SIG-M5 (cell line): ENCODE data around the gene KY.

ENCODE experiments used
- DNase-seq: peaks from one replicate; lab custom pipeline; 2025; lab: John Stamatoyannopoulos, UW

Gene KY

DNA sequence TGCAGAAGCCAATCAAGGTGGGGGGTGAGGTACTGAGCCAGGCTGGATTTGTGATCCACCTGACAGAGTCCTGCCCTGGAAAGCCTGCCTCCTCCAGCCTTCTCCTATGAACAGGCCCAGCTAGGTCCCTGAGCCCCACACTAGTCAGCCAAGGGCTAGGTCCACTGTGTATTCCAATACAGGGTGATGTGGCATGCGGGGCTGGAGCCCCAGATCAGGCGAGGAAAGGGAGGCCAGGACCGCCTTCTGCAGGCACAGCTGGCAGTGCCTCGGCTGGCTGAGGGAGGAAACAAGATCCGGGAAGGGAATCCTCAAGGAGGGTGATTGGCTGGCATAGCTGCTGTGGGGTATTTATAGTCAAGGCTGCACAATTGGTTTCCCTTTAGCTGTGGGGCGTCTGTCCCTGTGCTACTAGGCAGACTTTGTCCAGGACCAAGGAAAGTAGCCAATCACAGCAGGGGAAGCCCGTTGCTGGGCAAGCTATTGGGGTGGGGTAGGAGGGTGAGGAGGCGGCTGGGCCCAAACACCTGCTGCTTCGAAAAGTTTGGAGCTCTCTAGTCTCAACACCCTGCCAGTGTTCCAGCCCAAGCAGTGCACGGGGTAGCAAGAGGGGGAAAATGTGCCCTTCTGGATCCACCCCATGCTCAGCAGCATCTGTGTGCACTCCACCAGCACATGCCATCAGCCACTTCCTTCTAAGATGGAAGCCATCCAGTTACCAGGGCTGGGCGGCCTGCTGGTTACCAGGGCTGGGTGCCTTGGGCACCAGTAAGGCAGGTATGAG is 5.9 kb downstream of the KY start:
- no peak for DNase-seq

GRCh38 chr3:134643150-134643675 is 7.6 kb downstream of the KY start:
- no peak for DNase-seq

DNA sequence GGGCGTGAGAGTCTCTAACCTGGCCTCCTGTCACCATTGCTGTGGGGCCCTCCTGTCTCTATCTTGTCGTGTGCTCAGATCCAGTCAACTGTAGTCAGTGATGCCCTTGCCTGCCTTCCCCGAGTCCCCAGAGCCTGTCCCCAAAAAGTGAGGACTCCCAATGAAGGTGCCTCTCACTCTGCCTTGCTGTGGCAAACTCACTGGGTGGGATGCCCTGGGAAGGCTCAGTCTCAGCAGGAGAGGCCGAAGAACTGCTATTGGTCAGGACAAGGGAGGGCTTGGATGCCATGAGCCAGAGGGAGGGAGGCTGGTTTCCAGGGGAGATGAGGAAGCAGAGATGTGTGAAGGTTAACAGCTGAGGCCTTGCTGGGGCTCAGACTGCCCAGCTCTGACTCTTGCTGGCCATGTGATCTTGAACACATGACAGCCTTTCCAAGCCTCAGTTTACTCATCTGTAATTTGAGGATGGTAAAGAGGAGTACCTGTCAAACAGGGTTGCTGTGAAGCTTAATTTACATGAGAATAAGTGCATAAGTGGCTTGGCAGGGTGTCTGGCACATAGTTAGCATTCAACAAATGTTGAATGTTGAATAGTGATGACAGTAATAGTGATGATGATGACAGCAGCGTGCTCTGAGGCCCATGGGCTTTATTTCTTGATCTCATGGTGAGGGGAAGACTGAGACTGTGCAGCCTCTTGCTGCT is 8.2 kb downstream of the KY start:
- DNase-seq: no peak

- no peak for DNase-seq
Measured at GRCh38 chr3:134641671-134642300, 9.0 kb downstream of the KY start.

- no peak for DNase-seq
Measured at GRCh38 chr3:134640872-134641470, 9.9 kb downstream of the KY start.

GRCh38 chr3:134640378-134640777 is 10.4 kb downstream of the KY start:
- no peak for DNase-seq

GRCh38 chr3:134638385-134639030 is 12.3 kb downstream of the KY start:
- DNase-seq: no peak

DNA sequence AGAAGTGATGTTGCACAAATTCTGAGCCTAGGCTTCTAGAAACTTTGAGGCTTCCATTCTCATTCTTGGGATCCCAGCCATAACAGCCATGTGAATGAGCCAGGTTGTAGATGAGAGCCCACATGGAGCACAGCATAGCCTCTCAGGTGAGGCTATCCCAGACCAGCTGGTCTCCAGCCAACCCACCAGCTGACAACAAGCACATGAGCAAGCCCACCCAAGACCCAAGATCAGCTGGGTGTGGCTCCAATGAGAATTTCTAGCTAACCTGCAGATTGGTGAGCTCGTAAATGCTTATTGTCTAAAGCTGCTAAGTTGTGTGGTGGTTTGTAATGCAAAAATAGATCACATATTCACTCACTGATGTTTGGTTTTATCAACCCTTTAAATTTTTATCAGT is 14.4 kb downstream of the KY start:
- no peak for DNase-seq

- no peak for DNase-seq
Measured at GRCh38 chr3:134630506-134630905, 20.3 kb downstream of the KY start.

DNA sequence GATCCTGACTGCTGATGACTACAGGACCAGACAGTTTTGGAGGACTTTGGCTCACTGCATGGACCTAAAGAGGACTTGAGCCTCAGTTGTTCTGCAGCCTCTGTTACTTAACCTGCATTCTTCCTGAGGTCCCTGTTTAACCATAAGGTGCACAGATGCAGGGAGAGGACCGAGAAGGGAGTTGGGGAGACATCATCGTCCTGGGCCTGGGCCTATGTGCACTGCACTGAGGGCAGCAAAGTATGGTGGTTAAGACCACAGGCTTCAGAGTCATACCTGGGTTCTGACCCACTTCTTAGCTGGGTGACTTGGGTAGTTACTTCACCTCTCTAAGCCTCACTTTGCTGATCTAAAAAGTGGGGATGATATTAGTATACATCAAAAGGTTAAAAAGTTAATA is 21.9 kb downstream of the KY start:
- DNase-seq: no peak

DNA sequence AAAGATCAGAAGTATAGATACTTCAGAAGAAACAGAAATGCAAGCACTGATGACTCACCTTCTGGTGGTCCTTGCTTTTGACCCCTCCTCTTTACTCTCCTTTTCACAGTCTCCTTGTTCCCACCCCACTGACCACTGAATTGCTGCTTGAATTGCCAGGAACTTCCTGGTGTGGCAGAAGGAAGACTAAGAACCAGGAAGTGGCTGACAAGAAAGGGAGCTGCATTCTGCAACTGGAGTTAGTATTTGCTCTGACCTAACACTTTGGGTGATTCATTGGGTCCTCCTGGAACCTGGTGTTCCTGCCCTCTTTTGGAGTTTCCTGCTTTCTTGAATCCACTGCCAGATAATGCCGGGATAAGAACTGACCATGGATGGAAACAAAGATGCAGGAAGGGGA is 23.0 kb downstream of the KY start:
- DNase-seq: no peak

- DNase-seq: no peak
Measured at GRCh38 chr3:134625885-134626741, 24.7 kb downstream of the KY start.

- no peak for DNase-seq
Measured at GRCh38 chr3:134625462-134625861, 25.4 kb downstream of the KY start.

DNA sequence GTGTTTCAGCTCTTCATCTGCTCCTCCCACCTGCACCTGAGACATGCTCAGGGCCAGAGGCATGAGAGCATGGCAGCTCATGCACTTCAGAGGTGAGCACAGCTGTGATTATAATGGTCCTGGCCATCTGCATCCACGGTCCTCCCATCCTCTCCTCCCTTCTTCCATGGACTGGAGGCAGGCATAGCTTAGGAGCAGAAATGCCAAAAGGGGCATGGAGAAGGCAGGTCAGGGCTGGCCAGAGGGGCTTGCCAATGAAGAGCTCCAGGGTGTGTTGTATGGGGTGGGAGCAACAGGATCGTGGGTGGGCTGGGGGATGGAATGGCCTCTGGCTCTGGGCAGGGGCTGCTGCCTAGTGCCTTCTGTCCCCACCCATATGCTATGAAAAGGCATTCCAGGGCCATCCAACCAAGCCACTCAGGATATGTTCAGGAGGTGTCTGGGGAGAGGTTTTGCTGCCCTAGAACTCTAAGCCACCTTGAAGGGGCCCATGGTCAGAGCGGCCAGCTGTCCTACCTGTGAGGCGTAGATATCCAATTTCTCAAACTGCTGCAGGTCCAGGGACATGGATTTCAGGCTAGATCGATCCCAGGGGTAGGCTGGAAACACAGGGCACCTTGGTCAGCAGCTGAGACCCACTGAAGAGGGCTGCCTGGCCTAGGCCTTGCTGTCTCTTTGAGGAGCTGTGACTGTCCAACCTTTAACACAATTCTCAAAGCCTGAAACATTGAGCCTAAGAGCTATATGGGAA is 26.1 kb downstream of the KY start:
- DNase-seq: no peak

GRCh38 chr3:134623615-134624245 is 27.1 kb downstream of the KY start:
- DNase-seq: no peak

- no peak for DNase-seq
Measured at GRCh38 chr3:134622806-134623365, 27.9 kb downstream of the KY start.

GRCh38 chr3:134621854-134622253 is 29.0 kb downstream of the KY start:
- DNase-seq: no peak

DNA sequence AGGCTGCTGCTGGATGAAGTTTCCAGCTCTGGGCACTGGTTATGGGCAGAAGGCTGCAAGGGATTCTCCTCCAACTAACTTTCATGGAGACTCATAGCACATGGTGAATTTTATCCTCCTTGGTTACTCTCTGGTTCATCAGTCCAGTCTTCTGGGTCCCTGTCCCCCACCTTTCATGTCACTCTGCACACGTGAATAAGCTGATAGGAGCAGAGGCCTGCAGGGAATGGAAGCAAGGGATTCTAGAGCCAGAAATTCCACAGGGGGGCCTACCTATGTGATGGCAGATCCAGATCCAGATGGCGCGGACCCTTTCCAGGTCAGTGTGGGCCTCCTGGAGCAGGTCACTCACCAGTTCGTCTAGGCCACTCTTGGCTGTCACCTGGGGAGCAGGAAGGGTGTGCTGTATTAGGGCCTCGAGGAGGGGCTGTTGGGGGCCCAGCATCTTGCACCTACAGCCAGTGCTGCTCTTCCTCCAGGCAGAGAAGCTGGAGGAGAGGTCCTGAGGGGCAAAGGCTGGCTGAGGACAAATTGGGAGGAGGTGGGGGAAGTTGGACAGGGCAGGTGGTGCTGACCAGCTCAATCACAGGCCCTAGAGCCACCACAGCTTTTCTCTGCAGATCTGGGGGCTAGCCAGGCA is 30.2 kb downstream of the KY start:
- DNase-seq: no peak

- DNase-seq: no peak
Measured at GRCh38 chr3:134619884-134620445, 30.9 kb downstream of the KY start.
